A673 (cell line): ENCODE measurements around the gene COG1. TPM values are rescaled to one million over a fixed set of nuclear protein-coding genes. Genes with fewer than 3 reads are reported as not detected.

Experiments used
- BruUV-seq: library from RNA; stranded (reverse); fragments of 400-500 nt; replicated peaks from 2 replicates; lab custom pipeline; 2021; lab: Mats Ljungman, UMichigan
- CTCF ChIA-PET: fragments of 300-600 bp; sonication (Branson Sonifier 250); formaldehyde crosslinking; loops from one replicate; lab custom pipeline; 2022; ENCODE audit warnings: antibody characterized with exemption; lab: Charles Lee
- POLR2A ChIA-PET: fragments of 300-600 bp; sonication (Branson Sonifier 250); formaldehyde crosslinking; loops from one replicate; lab custom pipeline; 2022; ENCODE audit warnings: antibody characterized with exemption; ENCODE audit not compliant: low non-redundant PET; lab: Charles Lee
- DNase-seq: peaks from one replicate; pipeline ENCODE4 v3.0.0-alpha.2; 2015; ENCODE audit warnings: low spot score
- H3K27ac ChIP-seq: fragments of 200-600 bp; sonication (generic); 2 replicates; pipeline ENCODE4 v1.5.1; 2016; ENCODE audit warnings: mixed run types, low read depth, mild to moderate bottlenecking, mixed read lengths, antibody characterized with exemption, low read length; ENCODE audit not compliant: poor library complexity, severe bottlenecking
- H3K27me3 ChIP-seq: fragments of 200-600 bp; sonication (generic); replicated peaks from 2 replicates; pipeline ENCODE4 v1.6.1; 2017; ENCODE audit warnings: mixed run types, low read depth, mild to moderate bottlenecking, mixed read lengths, antibody characterized with exemption, low read length; ENCODE audit not compliant: insufficient read depth, poor library complexity
- H3K36me3 ChIP-seq: fragments of 200-600 bp; sonication (generic); 2 replicates; pipeline ENCODE4 v1.6.1; 2016; ENCODE audit warnings: mixed run types, mild to moderate bottlenecking, mixed read lengths, antibody characterized with exemption, low read length; ENCODE audit not compliant: insufficient read depth, poor library complexity, severe bottlenecking
- H3K4me1 ChIP-seq: fragments of 200-600 bp; sonication (generic); 2 replicates; pipeline ENCODE4 v1.6.1; 2017; ENCODE audit warnings: mixed run types, mild to moderate bottlenecking, mixed read lengths, antibody characterized with exemption, low read length; ENCODE audit not compliant: insufficient read depth, poor library complexity, severe bottlenecking
- H3K4me3 ChIP-seq: fragments of 200-600 bp; sonication (generic); 2 replicates; pipeline ENCODE4 v1.5.1; 2016; ENCODE audit warnings: low read depth, mixed run types, mild to moderate bottlenecking, mixed read lengths, low read length; ENCODE audit not compliant: poor library complexity, severe bottlenecking
- H3K9me3 ChIP-seq: fragments of 200-600 bp; sonication (generic); 2 replicates; pipeline ENCODE4 v1.6.1; 2016; ENCODE audit warnings: mixed run types, low read depth, mild to moderate bottlenecking, mixed read lengths, antibody characterized with exemption, low read length; ENCODE audit not compliant: poor library complexity, severe bottlenecking
- CTCF ChIP-seq: fragments of 300-800, 200-600 bp; sonication (generic); conservative IDR thresholded peaks from 2 replicates; pipeline ENCODE4 v1.5.1; 2017; ENCODE audit warnings: low read depth, mild to moderate bottlenecking, antibody characterized with exemption, low read length, moderate library complexity, mixed read lengths
- EZH2 ChIP-seq: fragments of 200-600 bp; sonication (generic); IDR thresholded peaks from 2 replicates; pipeline ENCODE4 v1.6.1; 2017; ENCODE audit warnings: borderline replicate concordance, low read depth, mild to moderate bottlenecking, mixed read lengths, antibody characterized with exemption, low read length; ENCODE audit not compliant: poor library complexity, severe bottlenecking
- intact Hi-C: fragments of 100-400 bp; cut with micrococcal nuclease; formaldehyde crosslinking; loops from one replicate; pipeline ENCODE4 v1.10.0; 2022; ENCODE audit not compliant: unreplicated experiment
- total RNA-seq: library from RNA; stranded (reverse); gene quantifications from 2 replicates; pipeline ENCODE4 v1.2.3, GENCODE V29; 2021

The COG1 gene
- total RNA-seq, 1 experiment from 2014 or later: 32.2 TPM

GRCh38 chr17:73201215-73202069 is 8.6 kb downstream of the COG1 start:
- peaks cover 9% of the 10 kb centered on the region for H3K4me1 ChIP-seq
- BruUV-seq: no TSS peak
- H3K9me3 ChIP-seq: no peaks in the 10 kb centered on the region
- DNase-seq: no peak
- peaks cover 94% of the 10 kb centered on the region for H3K36me3 ChIP-seq
- no peaks in the 10 kb centered on the region for H3K27me3 ChIP-seq
- intact Hi-C loops: no loop called here
- no peak for TF ChIP-seq CTCF
- TF ChIP-seq EZH2: no peak
- H3K4me3 ChIP-seq: no peak overlapping the region
- POLR2A ChIA-PET: no interaction called here
- CTCF ChIA-PET: no interaction called here
- no peak overlapping the region for H3K27ac ChIP-seq

GRCh38 chr17:73203135-73203787 is 10.4 kb downstream of the COG1 start:
- peaks cover 93% of the 10 kb centered on the region for H3K36me3 ChIP-seq
- H3K27me3 ChIP-seq: no peaks in the 10 kb centered on the region
- peak overlapping the region; percentile 25 for H3K27ac ChIP-seq
- no peak overlapping the region for H3K4me3 ChIP-seq
- peak; percentile 66 for DNase-seq
- H3K4me1 ChIP-seq: peaks cover 9% of the 10 kb centered on the region
- POLR2A ChIA-PET: no interaction called here
- intact Hi-C loops: no loop called here
- CTCF ChIA-PET: no interaction called here
- TF ChIP-seq EZH2 (no peak), CTCF (no peak)
- no peaks in the 10 kb centered on the region for H3K9me3 ChIP-seq
- BruUV-seq: no TSS peak

GRCh38 chr17:73203788-73204479 is 11.1 kb downstream of the COG1 start:
- H3K9me3 ChIP-seq: no peaks in the 10 kb centered on the region
- POLR2A ChIA-PET: no interaction called here
- CTCF ChIA-PET: no interaction called here
- H3K27me3 ChIP-seq: no peaks in the 10 kb centered on the region
- peak overlapping the region; percentile 25 for H3K27ac ChIP-seq
- TF ChIP-seq CTCF (no peak), EZH2 (no peak)
- BruUV-seq: no TSS peak
- intact Hi-C loops: no loop called here
- no peak overlapping the region for H3K4me3 ChIP-seq
- no peak for DNase-seq
- peaks cover 93% of the 10 kb centered on the region for H3K36me3 ChIP-seq
- peaks cover 9% of the 10 kb centered on the region for H3K4me1 ChIP-seq
